Caco-2 (cell line): ENCODE results near the gene ABHD8. TPM values are rescaled to one million over a fixed set of nuclear protein-coding genes. Genes with fewer than 3 reads are reported as not detected.

Experiments
- BruUV-seq: library from RNA; stranded (reverse); fragments of 400-500 nt; replicated peaks from 2 replicates; lab custom pipeline; 2021; lab: Mats Ljungman, UMichigan
- CTCF ChIA-PET: fragments of 300-600 bp; sonication (Branson Sonifier 250); formaldehyde crosslinking; loops from one replicate; lab custom pipeline; 2022; ENCODE audit warnings: antibody characterized with exemption; lab: Charles Lee
- POLR2A ChIA-PET: fragments of 300-600 bp; sonication (Branson Sonifier 250); formaldehyde crosslinking; loops from one replicate; lab custom pipeline; 2022; ENCODE audit warnings: antibody characterized with exemption; lab: Charles Lee
- DNase-seq, 2 experiments: peaks; one replicate each; pipeline versions ENCODE4 v3.0.0 to v3.0.0-alpha.2; 2020 to 2022
- H3K27me3 ChIP-seq: replicated peaks from 2 replicates; pipeline ENCODE4 v1.6.0; 2011; ENCODE audit warnings: low read length; ENCODE audit not compliant: control insufficient read depth, insufficient read depth
- H3K36me3 ChIP-seq: 2 replicates; pipeline ENCODE4 v1.5.1; 2011; ENCODE audit warnings: low read length; ENCODE audit not compliant: control insufficient read depth, insufficient read depth
- H3K4me1 ChIP-seq: fragments of 250-450 bp; sonication (Bioruptor Pico); 2 replicates; pipeline ENCODE4 v1.5.1; 2020; ENCODE audit warnings: mild to moderate bottlenecking
- H3K4me3 ChIP-seq: 2 replicates; pipeline ENCODE4 v1.5.1; 2011; ENCODE audit warnings: low read depth, mild to moderate bottlenecking, control low read depth, low read length
- H3K9me3 ChIP-seq: fragments of 250-450 bp; sonication (Bioruptor Pico); 2 replicates; pipeline ENCODE4 v1.5.1; 2020; ENCODE audit warnings: mild to moderate bottlenecking, moderate library complexity
- H3K27ac Mint-ChIP-seq: one replicate; pipeline ENCODE4 v1.8.0; 2022; ENCODE audit warnings: mixed read lengths; ENCODE audit not compliant: unreplicated experiment
- H3K27me3 Mint-ChIP-seq: one replicate; pipeline ENCODE4 v1.8.0; 2022; ENCODE audit warnings: mixed read lengths; ENCODE audit not compliant: insufficient read depth, unreplicated experiment
- H3K36me3 Mint-ChIP-seq: one replicate; pipeline ENCODE4 v1.8.0; 2022; ENCODE audit warnings: mild to moderate bottlenecking, mixed read lengths; ENCODE audit not compliant: insufficient read depth, unreplicated experiment
- H3K4me1 Mint-ChIP-seq: one replicate; pipeline ENCODE4 v1.8.0; 2022; ENCODE audit warnings: low read depth, mixed read lengths; ENCODE audit not compliant: unreplicated experiment
- H3K4me3 Mint-ChIP-seq: one replicate; pipeline ENCODE4 v1.8.0; 2022; ENCODE audit warnings: mild to moderate bottlenecking, moderate library complexity, mixed read lengths; ENCODE audit not compliant: unreplicated experiment
- H3K9me3 Mint-ChIP-seq: one replicate; pipeline ENCODE4 v1.8.0; 2022; ENCODE audit warnings: mixed read lengths; ENCODE audit not compliant: unreplicated experiment
- CTCF ChIP-seq, 2 experiments: fragments of 200-600 bp in 1 of 2; IDR thresholded peaks; 1 replicate in 1 of 2; 2 replicates in 1 of 2; pipeline versions ENCODE4 v1.5.1 to v1.8.0; 2011 to 2022; ENCODE audit warnings: antibody characterized with exemption in 1 of 2, control low read depth in 1 of 2, inconsistent platforms in 1 of 2, low read depth in 1 of 2, low read length in 1 of 2, mild to moderate bottlenecking in 1 of 2, moderate library complexity in 1 of 2; ENCODE audit not compliant: insufficient read depth in 1 of 2, severe bottlenecking in 1 of 2, unreplicated experiment in 1 of 2
- intact Hi-C: fragments of 100-400 bp; cut with micrococcal nuclease; formaldehyde crosslinking; loops from one replicate; pipeline ENCODE4 v1.10.0; 2022; ENCODE audit not compliant: unreplicated experiment
- total RNA-seq: library from RNA; stranded (reverse); gene quantifications from 2 replicates; pipeline ENCODE4 v1.2.3, GENCODE V29; 2022

The ABHD8 gene
- total RNA-seq, 1 experiment from 2014 or later = 11.3 TPM

DNA sequence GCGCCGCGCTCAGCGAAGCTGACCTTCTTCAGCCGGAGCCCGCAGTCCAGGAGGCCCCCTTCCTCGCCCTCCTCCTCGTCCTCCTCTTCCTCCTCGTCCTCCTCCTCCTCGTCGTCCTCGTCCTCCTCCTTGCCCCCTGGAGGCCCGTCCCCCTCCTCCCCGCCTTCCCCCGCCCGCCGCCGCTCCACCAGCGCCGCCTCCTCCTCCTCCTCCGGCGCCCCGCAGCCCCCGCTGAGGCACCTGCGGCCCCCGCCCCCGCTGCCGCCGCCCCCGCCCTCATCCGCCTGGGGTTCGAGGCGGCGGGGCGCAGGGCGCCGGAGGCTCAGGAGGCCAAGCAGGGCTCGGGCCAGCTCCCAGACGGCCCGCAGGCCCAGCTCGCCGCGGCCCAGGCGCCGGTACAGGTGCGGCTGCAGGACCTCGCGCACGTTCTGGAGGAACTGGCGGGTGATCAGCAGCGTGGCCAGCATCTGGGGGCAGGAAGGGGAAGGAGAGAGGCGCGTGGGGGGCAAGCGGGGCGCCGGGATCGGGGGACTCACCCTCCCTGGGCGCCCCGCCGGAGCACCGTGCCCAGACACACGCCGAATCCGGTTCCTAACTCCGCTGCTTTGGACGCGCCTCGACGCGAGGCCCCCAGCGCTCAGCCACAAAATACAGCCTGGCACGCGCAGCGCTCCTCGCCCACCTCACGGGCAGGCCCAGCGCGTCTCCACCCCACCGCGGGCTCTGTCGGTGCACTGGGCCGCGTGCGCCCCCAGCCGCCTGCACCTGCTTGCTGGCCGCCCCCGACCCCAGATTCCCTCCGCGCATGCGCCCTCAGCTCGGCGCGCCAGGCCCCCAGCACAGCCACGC lies 25.5 kb upstream of the ABHD8 start:
- ChIA-PET CTCF (interaction anchor here (0.6 to 1.6 kb wide), 5 partner anchors 16 to 176 kb away, joined by 3 to 13 read pairs (median 3); partner anchors contain the start of genes DDA1 and MRPL34), POLR2A (interaction anchor here (0.6 to 2.9 kb wide), 3 partner anchors 19 to 77 kb away, joined by 3 to 17 read pairs (median 3); partner anchors contain the start of genes BST2 and DDA1)
- BruUV-seq = no TSS peak
- H3K9me3 Mint-ChIP-seq = no peaks in the 10 kb centered on the region
- Histone ChIP-seq H3K4me1 (peaks cover 20% of the 10 kb centered on the region), H3K4me3 (peak overlapping the region; percentile 57), H3K9me3 (no peaks in the 10 kb centered on the region), H3K36me3 (peaks cover 1% of the 10 kb centered on the region), H3K27me3 (no peaks in the 10 kb centered on the region)
- intact Hi-C loops = loop anchor here (5.0 kb wide), 1 partner anchor 36 kb away; no protein-coding TSS in a partner anchor
- TF ChIP-seq CTCF (IDR thresholded peaks at IDR 0.05; ENCODE audit: insufficient read depth in 1 of 2, low read depth in 1 of 2, low read length in 1 of 2, severe bottlenecking in 1 of 2, unreplicated experiment in 1 of 2) = no peak
- peak overlapping the region; percentile 50 for H3K27ac Mint-ChIP-seq
- H3K27me3 Mint-ChIP-seq = no peaks in the 10 kb centered on the region
- peaks cover 21% of the 10 kb centered on the region for H3K36me3 Mint-ChIP-seq
- peak in 1 of 2 experiments; percentile 56 for DNase-seq
- H3K4me3 Mint-ChIP-seq = peak overlapping the region; percentile 75
- no peaks in the 10 kb centered on the region for H3K4me1 Mint-ChIP-seq

- H3K4me1 ChIP-seq = peaks cover 20% of the 10 kb centered on the region
- BruUV-seq = TSS peak; percentile 42
- Mint-ChIP-seq H3K27me3 (no peaks in the 10 kb centered on the region), H3K4me1 (no peaks in the 10 kb centered on the region), H3K36me3 (peaks cover 24% of the 10 kb centered on the region), H3K27ac (peak overlapping the region; percentile 50), H3K4me3 (peak overlapping the region; percentile 75), H3K9me3 (no peaks in the 10 kb centered on the region)
- peak in 1 of 2 experiments; percentile 36 for TF ChIP-seq CTCF (IDR thresholded peaks at IDR 0.05; ENCODE audit: insufficient read depth in 1 of 2, low read depth in 1 of 2, low read length in 1 of 2, severe bottlenecking in 1 of 2, unreplicated experiment in 1 of 2)
- peaks cover 1% of the 10 kb centered on the region for H3K36me3 ChIP-seq
- intact Hi-C loops = loop anchor here (5.0 kb wide), 1 partner anchor 36 kb away; no protein-coding TSS in a partner anchor
- H3K4me3 ChIP-seq = peak overlapping the region; percentile 57
- CTCF ChIA-PET = interaction anchor here (0.6 to 1.7 kb wide), 3 partner anchors 19 to 177 kb away, joined by 3 to 13 read pairs (median 7); partner anchors contain the start of genes DDA1 and MRPL34
- POLR2A ChIA-PET = interaction anchor here (0.6 to 2.9 kb wide), 3 partner anchors 18 to 1177 kb away, joined by 3 to 17 read pairs (median 3); partner anchors contain the start of gene DDA1
- H3K27me3 ChIP-seq = no peaks in the 10 kb centered on the region
- H3K9me3 ChIP-seq = no peaks in the 10 kb centered on the region
- DNase-seq = peak; percentile 74 to 86
Observed at GRCh38 chr19:17327654-17328516, 24.7 kb upstream of the ABHD8 start.
